Osteocyte (in vitro differentiated cells): ENCODE data around the gene DISC1. TPM values are rescaled to one million over a fixed set of nuclear protein-coding genes. Genes with fewer than 3 reads are reported as not detected.

Source experiments
- DNase-seq: peaks from one replicate; pipeline ENCODE4 v3.0.0; 2021; ENCODE audit warnings: mixed read lengths; ENCODE audit not compliant: unreplicated experiment; ENCODE audit errors: extremely low spot score
- H3K27ac Mint-ChIP-seq: one replicate; pipeline ENCODE4 v1.8.0; 2021; ENCODE audit warnings: mild to moderate bottlenecking, mixed read lengths; ENCODE audit not compliant: unreplicated experiment
- H3K27me3 Mint-ChIP-seq: one replicate; pipeline ENCODE4 v1.8.0; 2021; ENCODE audit warnings: mixed read lengths; ENCODE audit not compliant: unreplicated experiment
- H3K36me3 Mint-ChIP-seq: one replicate; pipeline ENCODE4 v1.8.0; 2021; ENCODE audit warnings: mixed read lengths; ENCODE audit not compliant: unreplicated experiment
- H3K4me1 Mint-ChIP-seq: one replicate; pipeline ENCODE4 v1.8.0; 2021; ENCODE audit warnings: mixed read lengths; ENCODE audit not compliant: unreplicated experiment
- H3K4me3 Mint-ChIP-seq: one replicate; pipeline ENCODE4 v1.8.0; 2021; ENCODE audit warnings: mild to moderate bottlenecking, moderate library complexity, mixed read lengths; ENCODE audit not compliant: unreplicated experiment
- H3K9me3 Mint-ChIP-seq: one replicate; pipeline ENCODE4 v1.8.0; 2021; ENCODE audit warnings: mixed read lengths; ENCODE audit not compliant: unreplicated experiment
- CTCF ChIP-seq: fragments of 200-600 bp; sonication (generic); IDR thresholded peaks from 2 replicates; pipeline ENCODE4 v1.5.0; 2021; ENCODE audit warnings: antibody characterized with exemption, mild to moderate bottlenecking, moderate library complexity
- total RNA-seq: library from RNA; stranded (reverse); gene quantifications from 2 replicates; pipeline ENCODE4 v1.2.1, GENCODE V29; 2021

Gene DISC1
- total RNA-seq, 1 donor from 2014 or later = 15.6 TPM

GRCh38 chr1:231871471-231871870 is 244.9 kb downstream of the DISC1 start:
- Mint-ChIP-seq H3K36me3 (peaks cover 7% of the 10 kb centered on the region), H3K4me3 (no peak overlapping the region), H3K9me3 (peaks cover 5% of the 10 kb centered on the region), H3K27me3 (no peaks in the 10 kb centered on the region), H3K27ac (no peak overlapping the region), H3K4me1 (peaks cover 38% of the 10 kb centered on the region)
- TF ChIP-seq CTCF = no peak
- no peak for DNase-seq

- H3K4me3 Mint-ChIP-seq = no peak overlapping the region
- DNase-seq = no peak
- TF ChIP-seq CTCF = no peak
- H3K36me3 Mint-ChIP-seq = peaks cover 7% of the 10 kb centered on the region
- peak overlapping the region; percentile 77 for H3K27ac Mint-ChIP-seq
- H3K27me3 Mint-ChIP-seq = no peaks in the 10 kb centered on the region
- peaks cover 34% of the 10 kb centered on the region for H3K4me1 Mint-ChIP-seq
- peaks cover 8% of the 10 kb centered on the region for H3K9me3 Mint-ChIP-seq
These were observed 245.3 kb downstream of the DISC1 start for GRCh38 chr1:231871878-231872277.

DNA sequence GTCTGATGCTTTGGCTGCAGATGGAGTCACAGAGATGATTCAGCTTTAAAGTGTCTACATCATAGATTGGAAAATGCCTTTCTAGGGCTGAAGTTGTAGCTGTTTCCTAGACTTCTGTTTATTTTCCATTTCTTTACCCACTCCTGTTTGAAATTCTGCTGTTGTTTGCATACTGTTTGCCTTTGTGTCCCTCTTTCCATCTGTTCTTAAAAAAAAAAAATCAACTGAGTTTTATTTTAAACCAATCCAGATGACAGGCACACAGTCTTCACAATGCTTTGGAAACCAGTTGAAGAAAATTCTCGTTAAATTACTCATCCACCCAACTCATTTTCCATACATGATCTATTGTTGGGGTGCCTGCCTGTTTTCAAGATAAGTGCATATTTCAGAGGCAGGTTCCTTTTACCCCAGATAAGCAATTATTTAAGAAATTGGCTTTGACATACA is 245.9 kb downstream of the DISC1 start:
- TF ChIP-seq CTCF = no peak
- Mint-ChIP-seq H3K27ac (peak overlapping the region; percentile 77), H3K27me3 (no peaks in the 10 kb centered on the region), H3K9me3 (peaks cover 8% of the 10 kb centered on the region), H3K4me3 (no peak overlapping the region), H3K4me1 (peaks cover 28% of the 10 kb centered on the region), H3K36me3 (peaks cover 7% of the 10 kb centered on the region)
- no peak for DNase-seq

GRCh38 chr1:231878737-231879136 is 252.1 kb downstream of the DISC1 start:
- H3K36me3 Mint-ChIP-seq = peaks cover 9% of the 10 kb centered on the region
- no peak for DNase-seq
- no peak overlapping the region for H3K4me3 Mint-ChIP-seq
- H3K4me1 Mint-ChIP-seq = no peaks in the 10 kb centered on the region
- no peak for TF ChIP-seq CTCF
- peaks cover 8% of the 10 kb centered on the region for H3K9me3 Mint-ChIP-seq
- no peaks in the 10 kb centered on the region for H3K27me3 Mint-ChIP-seq
- no peak overlapping the region for H3K27ac Mint-ChIP-seq

DNA sequence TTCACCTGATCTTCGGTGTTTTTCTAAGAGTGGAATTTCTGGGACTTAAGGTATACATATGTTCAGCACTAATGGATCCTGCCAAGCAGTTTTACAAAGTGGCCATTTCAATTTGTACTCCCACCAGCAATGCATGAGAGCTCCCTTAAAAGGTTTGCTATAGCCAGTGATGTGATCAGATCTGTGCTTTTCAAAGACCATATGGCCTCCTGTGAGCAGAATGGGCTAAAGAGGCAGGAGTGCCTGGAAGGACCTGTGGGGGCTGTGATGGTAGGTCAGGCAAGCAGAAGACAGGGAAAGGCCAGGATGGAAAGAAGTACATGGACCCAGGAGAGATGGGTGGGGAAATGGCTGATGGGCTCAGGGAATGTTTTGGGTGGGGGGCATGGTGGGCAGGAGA is 252.7 kb downstream of the DISC1 start:
- Mint-ChIP-seq H3K9me3 (peaks cover 8% of the 10 kb centered on the region), H3K4me3 (no peak overlapping the region), H3K27ac (no peak overlapping the region), H3K4me1 (no peaks in the 10 kb centered on the region), H3K27me3 (no peaks in the 10 kb centered on the region), H3K36me3 (peaks cover 9% of the 10 kb centered on the region)
- no peak for TF ChIP-seq CTCF
- DNase-seq = no peak
